BJ (cell line): ENCODE measurements around the gene ZC3H12C. TPM values are rescaled to one million over a fixed set of nuclear protein-coding genes. Genes with fewer than 3 reads are reported as not detected.

ENCODE experiments used
- CTCF ChIA-PET: fragments of 350-600 bp; formaldehyde crosslinking; extraction: SDS; loops from one replicate; lab custom pipeline; 2021; ENCODE audit warnings: antibody characterized with exemption, inconsistent platforms; lab: Yijun Ruan, JAX
- POLR2A ChIA-PET: fragments of 300-600 bp; sonication (Branson Sonifier 250); formaldehyde crosslinking; extraction: SDS; loops from one replicate; lab custom pipeline; 2021; ENCODE audit warnings: antibody characterized with exemption; lab: Charles Lee
- DNase-seq: peaks from one replicate; pipeline ENCODE4 v3.0.0-alpha.2; 2011; ENCODE audit warnings: low read depth
- H3K27me3 ChIP-seq: 2 replicates; pipeline ENCODE4 v1.6.0; 2011; ENCODE audit warnings: low read length; ENCODE audit not compliant: control insufficient read depth, insufficient read depth
- H3K36me3 ChIP-seq: 2 replicates; pipeline ENCODE4 v1.5.1; 2011; ENCODE audit warnings: low read length; ENCODE audit not compliant: control insufficient read depth, insufficient read depth
- H3K4me3 ChIP-seq: 2 replicates; pipeline ENCODE4 v1.5.1; 2011; ENCODE audit warnings: low read depth, mild to moderate bottlenecking, control low read depth, low read length
- CTCF ChIP-seq: IDR thresholded peaks from 2 replicates; pipeline ENCODE4 v1.5.1; 2011; ENCODE audit warnings: low read depth, mild to moderate bottlenecking, control low read depth, inconsistent platforms, low read length, moderate library complexity; ENCODE audit not compliant: insufficient read depth
- polyA plus RNA-seq: library from polyadenylated mRNA; depleted of rRNA; stranded (reverse); fragments of >200 nt; gene quantifications from 2 replicates; pipeline ENCODE4 v1.2.3, GENCODE V29; 2011

ZC3H12C gene
- polyA plus RNA-seq, 1 experiment = 5.2 TPM

- CTCF ChIA-PET = no interaction called here
- Histone ChIP-seq H3K27me3 (no peaks in the 10 kb centered on the region), H3K4me3 (no peak overlapping the region), H3K36me3 (no peaks in the 10 kb centered on the region; the same call in none of the 2 replicates)
- TF ChIP-seq CTCF = no peak
- DNase-seq = no peak
- POLR2A ChIA-PET = no interaction called here
These were observed 20.8 kb downstream of the ZC3H12C start for GRCh38 chr11:110113973-110114372.

GRCh38 chr11:110119317-110119716 lies 26.1 kb downstream of the ZC3H12C start:
- H3K36me3 ChIP-seq = no peaks in the 10 kb centered on the region; the same call in 1 of the 2 replicates
- ChIA-PET CTCF (interaction anchor here (1.1 to 1.4 kb wide), 2 partner anchors 18 to 43 kb away, joined by 4 read pairs; no protein-coding TSS in a partner anchor), POLR2A (no interaction called here)
- no peak for DNase-seq
- H3K4me3 ChIP-seq = no peak overlapping the region
- H3K27me3 ChIP-seq = no peaks in the 10 kb centered on the region
- no peak for TF ChIP-seq CTCF

GRCh38 chr11:110121204-110121603 lies 28.0 kb downstream of the ZC3H12C start:
- Histone ChIP-seq H3K27me3 (no peaks in the 10 kb centered on the region), H3K36me3 (no peaks in the 10 kb centered on the region), H3K4me3 (no peak overlapping the region)
- ChIA-PET POLR2A (interaction anchor here (0.5 kb wide), 1 partner anchor 576 kb away, joined by 3 read pairs; no protein-coding TSS in a partner anchor), CTCF (interaction anchor here (1.2 kb wide), 1 partner anchor 13 kb away, joined by 5 read pairs; no protein-coding TSS in a partner anchor)
- no peak for TF ChIP-seq CTCF
- DNase-seq = no peak

DNA sequence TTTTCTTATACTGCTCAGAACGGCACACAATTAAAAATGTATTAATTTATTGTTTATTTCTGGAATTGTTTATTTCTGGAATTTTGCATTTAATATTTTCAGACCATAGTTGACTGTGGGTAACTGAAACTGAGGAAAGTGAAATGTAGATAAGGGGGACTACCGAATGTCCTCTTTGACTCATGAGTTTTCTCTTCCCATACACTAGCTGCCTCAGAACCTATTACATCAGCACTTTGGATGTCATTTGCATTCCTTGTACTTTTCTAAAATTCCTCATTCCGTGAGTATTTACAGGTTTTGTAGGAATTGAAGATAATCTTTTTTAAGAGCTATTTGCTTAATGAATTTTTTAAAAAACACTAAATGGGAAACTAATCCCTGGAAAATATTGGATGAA lies 29.8 kb downstream of the ZC3H12C start:
- TF ChIP-seq CTCF = no peak
- Histone ChIP-seq H3K27me3 (no peaks in the 10 kb centered on the region), H3K36me3 (no peaks in the 10 kb centered on the region), H3K4me3 (no peak overlapping the region)
- DNase-seq = peak; percentile 11
- ChIA-PET POLR2A (no interaction called here), CTCF (no interaction called here)

DNA sequence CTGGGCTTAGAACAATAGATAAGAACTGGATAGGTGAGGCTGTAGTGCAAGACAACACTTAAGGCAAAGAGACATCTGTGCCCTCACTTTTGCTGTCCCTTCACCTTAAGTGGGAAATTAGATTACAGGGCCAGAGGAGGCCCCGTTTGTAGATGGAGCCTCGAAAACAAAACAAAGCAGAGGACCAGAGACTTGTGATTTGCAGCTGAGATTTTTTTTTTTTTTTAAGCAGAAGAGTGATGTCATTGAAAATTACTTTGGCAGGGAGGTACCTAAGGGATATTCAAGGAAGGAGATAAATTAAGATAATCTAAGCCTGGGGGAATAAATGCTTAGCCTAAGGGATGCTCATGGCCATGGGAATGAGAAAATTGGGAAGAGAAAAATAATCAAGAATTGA lies 31.4 kb downstream of the ZC3H12C start:
- CTCF ChIA-PET = no interaction called here
- POLR2A ChIA-PET = no interaction called here
- DNase-seq = no peak
- Histone ChIP-seq H3K27me3 (no peaks in the 10 kb centered on the region), H3K36me3 (no peaks in the 10 kb centered on the region), H3K4me3 (no peak overlapping the region)
- no peak for TF ChIP-seq CTCF
